Germinal center (tissue), 1 donor: ENCODE results near the gene RFPL4A.

Experiments used
- DNase-seq: peaks from one replicate; pipeline ENCODE4 v3.0.0; 2012; ENCODE audit warnings: mixed read lengths, low spot score

The RFPL4A gene

DNA sequence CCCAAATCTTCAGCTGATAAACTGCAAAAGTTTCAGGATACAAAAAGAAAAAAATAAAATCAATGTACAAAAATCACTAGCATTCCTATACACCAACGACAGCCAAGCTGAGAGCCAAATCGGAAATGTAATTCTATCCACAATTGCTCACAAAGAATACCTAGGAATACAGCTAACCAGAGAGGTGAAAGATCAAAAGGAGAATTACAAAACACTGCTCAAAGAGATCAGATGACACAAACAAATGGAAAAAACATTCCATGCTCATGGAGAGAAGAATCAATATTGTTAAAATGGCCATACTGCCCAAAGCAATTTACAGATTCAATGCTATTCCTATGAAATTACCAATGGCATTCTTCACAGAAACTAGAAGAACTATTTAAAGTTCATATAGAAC is 43.4 kb downstream of the RFPL4A start:
- DNase-seq: no peak

DNA sequence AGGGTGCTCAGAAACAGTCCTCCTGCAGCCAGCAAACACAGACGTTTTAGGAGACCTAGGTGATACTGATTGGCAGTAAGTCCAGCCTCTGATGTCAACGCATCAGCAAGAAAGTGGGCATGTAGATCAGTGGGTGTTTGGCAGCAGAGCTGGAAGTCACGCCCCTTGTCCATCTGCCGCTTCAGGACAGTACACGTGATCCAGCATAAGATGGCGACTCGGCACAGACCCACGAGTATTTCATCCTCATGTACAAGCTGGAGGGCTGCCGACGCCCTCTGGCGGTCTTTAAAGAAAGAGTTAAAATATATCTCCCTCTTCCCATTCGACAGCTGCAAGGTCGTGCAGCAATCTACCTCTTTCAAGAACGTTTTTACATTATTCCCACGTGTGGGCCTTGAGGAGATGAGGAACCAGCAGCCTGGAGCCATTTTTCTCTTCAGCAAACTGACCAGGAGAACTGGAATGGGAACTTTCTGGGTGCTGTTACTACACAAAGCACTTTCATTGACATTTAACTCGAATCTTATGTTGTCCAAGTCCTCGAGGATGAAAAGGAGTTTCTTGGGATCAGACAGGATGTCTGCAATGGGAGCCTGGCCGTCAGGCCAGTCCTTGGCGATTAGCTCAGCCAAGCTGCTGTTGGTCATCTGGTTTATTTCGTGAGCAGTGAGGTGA is 50.6 kb downstream of the RFPL4A start:
- peak; percentile 71 for DNase-seq

DNA sequence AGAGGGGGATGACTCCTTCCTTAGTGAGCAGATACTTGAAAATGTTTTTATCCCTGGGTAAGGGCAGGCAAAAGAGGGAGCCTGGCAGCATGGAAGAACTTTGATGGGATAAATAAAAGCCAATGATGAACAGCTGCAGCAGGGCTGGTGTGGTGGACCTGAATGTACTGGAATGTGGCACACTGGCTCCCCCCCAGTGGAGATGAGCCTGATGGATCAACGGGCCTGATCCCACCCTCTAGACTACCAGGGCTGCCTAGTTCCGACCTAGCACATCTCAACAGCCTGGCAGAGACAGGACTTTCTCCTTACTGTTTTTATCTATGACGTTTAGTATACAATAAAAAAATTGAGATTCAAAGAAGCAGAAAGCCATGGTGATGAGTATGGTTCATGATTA is 52.4 kb downstream of the RFPL4A start:
- DNase-seq: no peak

DNA sequence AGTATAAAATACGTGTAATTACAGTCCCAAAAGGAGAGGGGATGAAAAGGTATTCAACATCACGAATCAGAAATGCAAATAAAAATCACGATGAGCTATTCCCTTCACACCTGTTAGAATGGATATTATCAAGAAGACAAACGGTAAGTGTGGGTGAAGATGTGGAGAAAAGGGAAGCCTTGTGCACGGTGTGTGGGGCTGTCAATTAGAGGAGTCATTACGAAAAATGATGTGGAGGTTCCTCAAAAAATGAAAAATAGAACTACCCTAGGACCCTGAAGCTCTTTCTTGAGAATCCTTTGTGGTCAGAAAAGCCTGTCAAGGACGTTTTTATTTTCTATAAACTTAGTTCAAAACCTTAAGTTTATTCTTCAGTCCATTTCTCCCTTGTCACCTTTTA is 53.6 kb downstream of the RFPL4A start:
- DNase-seq: no peak
